GM23338 (cell line): ENCODE measurements around the gene RAMACL.

Experiments
- CTCF ChIP-seq, 2 experiments: fragments of 200-600 bp in 1 of 2; sonication (generic) in 1 of 2; conservative IDR thresholded peaks; 2 replicates each; pipeline versions ENCODE4 v1.5.1 to v1.6.1; 2016 to 2017; ENCODE audit warnings: antibody characterized with exemption in 2 of 2, low read depth in 2 of 2, mild to moderate bottlenecking in 2 of 2, moderate library complexity in 1 of 2
- ETS1 ChIP-seq: IDR thresholded peaks from 2 replicates; pipeline ENCODE4 v1.6.1; 2016; ENCODE audit warnings: antibody characterized with exemption
- EZH2 ChIP-seq: fragments of 200-600 bp; sonication (generic); IDR thresholded peaks from one replicate; pipeline ENCODE4 v1.8.0; 2017; ENCODE audit warnings: antibody characterized with exemption, mild to moderate bottlenecking, low read depth; ENCODE audit not compliant: unreplicated experiment
- EZH2phosphoT487 ChIP-seq: fragments of 200-600 bp; sonication (generic); IDR thresholded peaks from one replicate; pipeline ENCODE4 v1.8.1; 2018; ENCODE audit warnings: antibody characterized with exemption; ENCODE audit not compliant: unreplicated experiment
- JUNB ChIP-seq: IDR thresholded peaks from one replicate; pipeline ENCODE4 v1.6.1; 2016; ENCODE audit warnings: antibody characterized with exemption; ENCODE audit not compliant: unreplicated experiment
- POLR2AphosphoS5 ChIP-seq: IDR thresholded peaks from 2 replicates; pipeline ENCODE4 v1.6.1; 2016; ENCODE audit warnings: antibody characterized with exemption, low read depth
- TF ChIP-seq, protein P1 (sequence below): IDR thresholded peaks from one replicate; pipeline ENCODE4 v1.6.1; 2018; ENCODE audit warnings: antibody characterized with exemption; ENCODE audit not compliant: unreplicated experiment

GRCh38 chr6:166604328-166604727, 17.9 kb upstream of the RAMACL start:
- TF ChIP-seq CTCF (conservative IDR thresholded peaks at IDR 0.05; ENCODE audit: low read depth in 2 of 2) (no peak), EZH2 (no peak), POLR2AphosphoS5 (no peak), ETS1 (no peak), EZH2phosphoT487 (no peak), JUNB (no peak)
- TF ChIP-seq, protein P1, sequence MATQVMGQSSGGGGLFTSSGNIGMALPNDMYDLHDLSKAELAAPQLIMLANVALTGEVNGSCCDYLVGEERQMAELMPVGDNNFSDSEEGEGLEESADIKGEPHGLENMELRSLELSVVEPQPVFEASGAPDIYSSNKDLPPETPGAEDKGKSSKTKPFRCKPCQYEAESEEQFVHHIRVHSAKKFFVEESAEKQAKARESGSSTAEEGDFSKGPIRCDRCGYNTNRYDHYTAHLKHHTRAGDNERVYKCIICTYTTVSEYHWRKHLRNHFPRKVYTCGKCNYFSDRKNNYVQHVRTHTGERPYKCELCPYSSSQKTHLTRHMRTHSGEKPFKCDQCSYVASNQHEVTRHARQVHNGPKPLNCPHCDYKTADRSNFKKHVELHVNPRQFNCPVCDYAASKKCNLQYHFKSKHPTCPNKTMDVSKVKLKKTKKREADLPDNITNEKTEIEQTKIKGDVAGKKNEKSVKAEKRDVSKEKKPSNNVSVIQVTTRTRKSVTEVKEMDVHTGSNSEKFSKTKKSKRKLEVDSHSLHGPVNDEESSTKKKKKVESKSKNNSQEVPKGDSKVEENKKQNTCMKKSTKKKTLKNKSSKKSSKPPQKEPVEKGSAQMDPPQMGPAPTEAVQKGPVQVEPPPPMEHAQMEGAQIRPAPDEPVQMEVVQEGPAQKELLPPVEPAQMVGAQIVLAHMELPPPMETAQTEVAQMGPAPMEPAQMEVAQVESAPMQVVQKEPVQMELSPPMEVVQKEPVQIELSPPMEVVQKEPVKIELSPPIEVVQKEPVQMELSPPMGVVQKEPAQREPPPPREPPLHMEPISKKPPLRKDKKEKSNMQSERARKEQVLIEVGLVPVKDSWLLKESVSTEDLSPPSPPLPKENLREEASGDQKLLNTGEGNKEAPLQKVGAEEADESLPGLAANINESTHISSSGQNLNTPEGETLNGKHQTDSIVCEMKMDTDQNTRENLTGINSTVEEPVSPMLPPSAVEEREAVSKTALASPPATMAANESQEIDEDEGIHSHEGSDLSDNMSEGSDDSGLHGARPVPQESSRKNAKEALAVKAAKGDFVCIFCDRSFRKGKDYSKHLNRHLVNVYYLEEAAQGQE: no peak
